SK-N-SH (cell line): ENCODE measurements around the gene SMIM11. TPM values are rescaled to one million over a fixed set of nuclear protein-coding genes. Genes with fewer than 3 reads are reported as not detected.

Source experiments
- CTCF ChIA-PET: fragments of 300-600, 350-600 bp; formaldehyde crosslinking; extraction: SDS; loops from one replicate; lab custom pipeline; 2021; lab: Yijun Ruan, JAX
- POLR2A ChIA-PET: fragments of 350-600 bp; sonication (Branson Sonifier 250); formaldehyde crosslinking; extraction: SDS; loops from one replicate; lab custom pipeline; 2020; ENCODE audit warnings: antibody characterized with exemption, inconsistent platforms; lab: Yijun Ruan, JAX
- DNase-seq: peaks from one replicate; pipeline ENCODE4 v3.0.0; 2012
- H2AFZ ChIP-seq: fragments of 200-600 bp; sonication (generic); 2 replicates; pipeline ENCODE4 v1.8.1; 2016; ENCODE audit warnings: antibody characterized with exemption, mild to moderate bottlenecking, low read depth
- H3F3A ChIP-seq: fragments of 200-600 bp; sonication (generic); replicated peaks from 2 replicates; pipeline ENCODE3; 2016; ENCODE audit warnings: antibody characterized with exemption, mild to moderate bottlenecking; ENCODE audit not compliant: insufficient read depth
- H3K27ac ChIP-seq, 2 experiments: fragments of 200-500 bp in 1 of 2; fragments of 200-600 bp in 1 of 2; sonication (Bioruptor generic) in 1 of 2; sonication (generic), shearing (Covaris generic) in 1 of 2; 2 replicates each; pipeline versions ENCODE4 v1.5.1 to v1.6.1; 2014 to 2016; ENCODE audit warnings: low read depth in 2 of 2, inconsistent platforms in 1 of 2, low read length in 1 of 2, mild to moderate bottlenecking in 1 of 2, mixed read lengths in 1 of 2
- H3K27me3 ChIP-seq: fragments of 200-600 bp; sonication (generic), shearing (Covaris generic); 2 replicates; pipeline ENCODE4 v1.6.1; 2016; ENCODE audit warnings: mixed run types; ENCODE audit not compliant: insufficient read depth
- H3K36me3 ChIP-seq, 2 experiments: fragments of 200-500 bp in 1 of 2; fragments of 200-600 bp in 1 of 2; sonication (Bioruptor generic) in 1 of 2; sonication (generic) in 1 of 2; replicated peaks in 1 of 2; 2 replicates each; pipeline versions ENCODE3 to v1.5.1; 2014 to 2016; ENCODE audit warnings: low read length in 1 of 2, mild to moderate bottlenecking in 1 of 2; ENCODE audit not compliant: insufficient read depth in 2 of 2, control insufficient read depth in 1 of 2
- H3K4me1 ChIP-seq, 2 experiments: fragments of 200-500 bp in 1 of 2; fragments of 200-600 bp in 1 of 2; sonication (Bioruptor generic) in 1 of 2; sonication (generic), shearing (Covaris generic) in 1 of 2; 2 replicates each; pipeline versions ENCODE4 v1.5.1 to v1.6.1; 2014 to 2016; ENCODE audit warnings: low read depth in 1 of 2, low read length in 1 of 2, mixed run types in 1 of 2; ENCODE audit not compliant: insufficient read depth in 2 of 2, control insufficient read depth in 1 of 2
- H3K4me2 ChIP-seq: fragments of 200-600 bp; sonication (generic), shearing (Covaris generic); 2 replicates; pipeline ENCODE4 v1.6.1; 2017; ENCODE audit warnings: mixed run types
- H3K4me3 ChIP-seq, 2 experiments: fragments of 200-500 bp in 1 of 2; fragments of 200-600 bp in 1 of 2; sonication (Bioruptor generic) in 1 of 2; sonication (generic), shearing (Covaris generic) in 1 of 2; 2 replicates each; pipeline versions ENCODE4 v1.5.1 to v1.8.1; 2014 to 2016; ENCODE audit warnings: low read depth in 2 of 2, inconsistent platforms in 1 of 2, low read length in 1 of 2, mild to moderate bottlenecking in 1 of 2, mixed read lengths in 1 of 2, moderate library complexity in 1 of 2
- H3K79me2 ChIP-seq: fragments of 200-600 bp; sonication (generic); 2 replicates; pipeline ENCODE4 v1.8.1; 2017; ENCODE audit warnings: mild to moderate bottlenecking; ENCODE audit not compliant: insufficient read depth
- H3K9ac ChIP-seq: fragments of 200-600 bp; sonication (generic); 2 replicates; pipeline ENCODE4 v1.6.1; 2017; ENCODE audit warnings: mixed run types
- H3K9me2 ChIP-seq: fragments of 200-600 bp; sonication (generic); 2 replicates; pipeline ENCODE4 v1.6.1; 2017; ENCODE audit warnings: mixed run types
- H3K9me3 ChIP-seq: fragments of 200-600 bp; sonication (generic); 2 replicates; pipeline ENCODE4 v1.6.1; 2017; ENCODE audit warnings: mixed run types, mild to moderate bottlenecking, moderate library complexity
- H4K20me1 ChIP-seq: fragments of 200-600 bp; sonication (generic); 2 replicates; pipeline ENCODE4 v1.6.1; 2017; ENCODE audit warnings: mild to moderate bottlenecking, mixed run types; ENCODE audit not compliant: insufficient read depth
- CHD2 ChIP-seq: fragments of 150-350 bp; IDR thresholded peaks from 2 replicates; pipeline ENCODE4 v1.6.1; 2018; ENCODE audit warnings: low read length; ENCODE audit not compliant: partially characterized antibody
- FOSL2 ChIP-seq: IDR thresholded peaks from 2 replicates; pipeline ENCODE4 v1.4.0; 2012; ENCODE audit warnings: low read depth, mild to moderate bottlenecking, moderate library complexity, borderline replicate concordance
- FOXJ3 ChIP-seq: sonication (generic); formaldehyde crosslinking; IDR thresholded peaks from 2 replicates; pipeline ENCODE4 v1.5.1; 2020; ENCODE audit warnings: mild to moderate bottlenecking, missing genetic modification reagents
- JUND ChIP-seq: IDR thresholded peaks from 2 replicates; pipeline ENCODE4 v1.4.0; 2012
- REST ChIP-seq: IDR thresholded peaks from 2 replicates; pipeline ENCODE4 v1.6.1; 2012; ENCODE audit warnings: mild to moderate bottlenecking, low read depth, low read length, moderate library complexity
- RFX5 ChIP-seq: IDR thresholded peaks from 2 replicates; pipeline ENCODE4 v1.6.1; 2012; ENCODE audit warnings: mild to moderate bottlenecking, improper control_type of control experiment, low read length
- RXRA ChIP-seq: IDR thresholded peaks from 2 replicates; pipeline ENCODE4 v1.4.0; 2012; ENCODE audit warnings: low read depth, mild to moderate bottlenecking, borderline replicate concordance
- TAF1 ChIP-seq: IDR thresholded peaks from 2 replicates; pipeline ENCODE4 v1.6.1; 2012; ENCODE audit warnings: low read depth, mild to moderate bottlenecking, low read length, moderate library complexity, borderline replicate concordance
- TEAD4 ChIP-seq: IDR thresholded peaks from 2 replicates; pipeline ENCODE4 v1.4.0; 2012; ENCODE audit warnings: mild to moderate bottlenecking, borderline replicate concordance; ENCODE audit not compliant: insufficient read depth
- ZBTB33 ChIP-seq: IDR thresholded peaks from 2 replicates; pipeline ENCODE4 v1.4.0; 2012; ENCODE audit warnings: low read depth, borderline replicate concordance
- WGBS: methylation state at CpG from one replicate; pipeline ENCODE4 v1.1.6; 2017; ENCODE audit warnings: low lambda C conversion rate; 5-methylcytosine and 5-hydroxymethylcytosine counted together
- polyA plus RNA-seq, 3 experiments: library from polyadenylated mRNA; depleted of rRNA; stranded (reverse); fragments of >200 nt; gene quantifications; 2 replicates each; pipeline ENCODE4 v1.2.3, GENCODE V29; 2012

Gene SMIM11
- polyA plus RNA-seq, 1 of the 3 experiments (the other 2 are of a cell fraction), result 15.0 TPM

- POLR2A ChIA-PET, result no interaction called here
These were observed 19.7 kb upstream of the SMIM11 start for GRCh38 chr21:34355570-34355969.

More at GRCh38 chr21:34355570-34355969, 19.7 kb upstream of the SMIM11 start:
- Histone ChIP-seq H3K36me3 (no peaks in the 10 kb centered on the region), H3K4me1 (no peaks in the 10 kb centered on the region), H3K4me2 (no peak overlapping the region), H2AFZ (no peak overlapping the region), H3K27ac (no peak overlapping the region), H3K9me3 (peaks cover 3% of the 10 kb centered on the region; the same call in 1 of the 2 replicates), H3K9me2 (no peaks in the 10 kb centered on the region), H3K9ac (no peak overlapping the region), H3F3A (no peaks in the 10 kb centered on the region), H3K79me2 (no peaks in the 10 kb centered on the region), H4K20me1 (no peaks in the 10 kb centered on the region), H3K27me3 (peaks cover 5% of the 10 kb centered on the region; the same call in 1 of the 2 replicates), H3K4me3 (no peak overlapping the region)
- no peak for DNase-seq
- TF ChIP-seq RXRA, result no peak
- TF ChIP-seq FOSL2, result no peak
- TF ChIP-seq CHD2, result no peak
- no peak for TF ChIP-seq FOXJ3 (CRISPR knock-in tag)
- TF ChIP-seq TEAD4, result no peak
- TF ChIP-seq RFX5, result no peak
- no peak for TF ChIP-seq TAF1
- TF ChIP-seq REST, result no peak
- TF ChIP-seq JUND, result no peak
- no peak for TF ChIP-seq ZBTB33
- CTCF ChIA-PET, result interaction anchor here (0.8 to 22.3 kb wide), 5 partner anchors 8 to 461 kb away, joined by 3 to 407 read pairs (median 5); no protein-coding TSS in a partner anchor
- over 99% methylated on average over 5 of the region's 5 CpGs for WGBS
